IPS-NIHi7 (cell line): ENCODE measurements around the gene SLC35C1.
"Not testable (repeated sequence)": the region's sequence is repeated elsewhere in the genome, so short reads cannot be mapped to it uniquely, and the experiment has no call there.

Experiments
- DNase-seq: peaks from one replicate; pipeline ENCODE4 v3.0.0; 2012; ENCODE audit warnings: mixed read lengths; ENCODE audit errors: extremely low spot score

The SLC35C1 gene

GRCh38 chr11:45788887-45789286, 16.1 kb upstream of the SLC35C1 start:
- DNase-seq = no peak

- DNase-seq = no peak
These were observed 13.4 kb upstream of the SLC35C1 start for GRCh38 chr11:45791524-45791923.

- DNase-seq = peak; percentile 10
These were observed 10.8 kb upstream of the SLC35C1 start for GRCh38 chr11:45794169-45794568.

- peak; percentile 21 for DNase-seq
These were observed 9.6 kb upstream of the SLC35C1 start for GRCh38 chr11:45795379-45795778.

GRCh38 chr11:45796461-45796861, 8.5 kb upstream of the SLC35C1 start:
- DNase-seq = no peak

- no peak for DNase-seq
These were observed 6.0 kb upstream of the SLC35C1 start for GRCh38 chr11:45798793-45799441.

- DNase-seq = no peak
These were observed 5.4 kb upstream of the SLC35C1 start for GRCh38 chr11:45799562-45799961.

GRCh38 chr11:45800261-45800660, 4.7 kb upstream of the SLC35C1 start:
- no peak for DNase-seq

GRCh38 chr11:45801723-45802315, 3.1 kb upstream of the SLC35C1 start:
- DNase-seq = no peak

- DNase-seq = no peak
These were observed 2.2 kb upstream of the SLC35C1 start for GRCh38 chr11:45802531-45803317.

- DNase-seq = peak; percentile 61
These were observed 783 bp upstream of the SLC35C1 start for GRCh38 chr11:45803971-45804760.

GRCh38 chr11:45805305-45806071, 539 bp downstream of the SLC35C1 start:
- DNase-seq = peak; percentile 25

GRCh38 chr11:45806072-45806933, 1.4 kb downstream of the SLC35C1 start:
- peak; percentile 3 for DNase-seq

GRCh38 chr11:45806937-45807791, 2.2 kb downstream of the SLC35C1 start:
- no peak for DNase-seq

- peak; percentile 2 for DNase-seq
These were observed 2.9 kb downstream of the SLC35C1 start for GRCh38 chr11:45807792-45808238.

GRCh38 chr11:45808427-45808826, 3.5 kb downstream of the SLC35C1 start:
- DNase-seq = not testable (repeated sequence)

- peak; percentile 3 for DNase-seq
These were observed 4.8 kb downstream of the SLC35C1 start for GRCh38 chr11:45809456-45810395.
